NCI-H146 treated with DMSO at 0.1 percent for 48 hours (cell line): Measurements from ENCODE around the gene RPGRIP1.
A peak's percentile ranks its signal among the peaks of the same experiment; 100 is the strongest.
"Not testable (repeated sequence)": the region's sequence is repeated elsewhere in the genome, so short reads cannot be mapped to it uniquely, and the experiment has no call there.

Source experiments
- DNase-seq: peaks from one replicate; lab custom pipeline; 2025; ENCODE audit not compliant: unreplicated experiment; lab: John Stamatoyannopoulos, UW

RPGRIP1 gene

DNA sequence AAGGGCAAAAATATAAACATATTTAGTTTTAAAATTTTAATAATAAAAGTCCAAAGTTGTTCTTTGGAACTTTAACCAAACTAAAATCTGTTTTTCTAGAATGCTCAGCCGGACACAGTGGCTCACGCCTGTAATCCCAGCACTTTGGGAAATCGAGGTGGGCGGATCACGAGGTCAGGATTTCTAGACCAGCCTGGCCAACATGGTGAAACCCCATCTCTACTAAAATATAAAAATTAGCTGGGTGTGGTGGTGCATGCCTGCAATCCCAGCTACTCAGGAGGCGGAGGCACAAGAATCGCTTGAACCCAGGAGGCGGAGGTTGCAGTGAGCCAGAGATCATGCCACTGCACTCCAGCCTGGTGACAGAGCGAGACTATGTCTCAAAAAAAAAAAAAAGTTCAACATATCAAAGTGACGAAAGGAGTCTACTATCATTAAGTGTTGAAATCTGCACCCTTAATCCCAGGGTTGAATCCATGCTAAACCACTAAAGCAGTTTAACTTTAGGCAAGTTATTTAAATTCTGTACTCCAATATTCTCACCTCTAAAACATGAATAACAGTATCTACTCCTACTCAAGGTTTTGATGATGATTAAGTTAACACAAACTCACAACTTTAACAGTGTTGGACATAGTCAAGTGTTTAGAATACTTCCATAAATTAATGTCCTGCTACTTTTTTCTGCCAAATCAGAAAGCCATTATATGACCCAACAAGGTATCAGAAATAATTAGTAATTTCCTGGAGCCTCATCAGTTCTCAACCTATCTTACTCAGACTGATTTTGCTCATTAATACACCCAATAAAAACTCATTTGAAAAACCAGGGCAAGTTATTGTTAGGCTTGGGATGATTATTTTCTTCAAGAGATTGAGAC lies 21.6 kb upstream of the RPGRIP1 start:
- DNase-seq = no peak

GRCh38 chr14:21258889-21259787 lies 20.7 kb upstream of the RPGRIP1 start:
- no peak for DNase-seq

DNA sequence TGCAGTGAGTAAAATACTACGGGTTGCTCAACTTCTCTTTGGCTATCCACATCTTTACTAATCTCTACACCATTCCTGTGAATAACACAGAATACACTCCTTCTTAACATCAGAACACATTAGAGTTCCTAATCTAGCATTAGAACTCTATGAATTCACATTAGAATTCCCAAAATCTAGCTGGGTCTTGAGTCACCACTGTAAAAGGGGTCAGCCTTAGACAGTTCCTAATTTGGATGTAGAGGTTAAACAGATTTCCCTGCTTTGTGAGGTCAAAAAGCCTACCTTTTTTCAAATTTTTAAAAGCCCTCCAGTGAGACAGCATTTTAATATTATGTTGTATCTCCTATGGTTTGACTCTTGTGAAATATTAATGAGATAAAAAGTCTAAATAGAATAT lies 18.1 kb upstream of the RPGRIP1 start:
- DNase-seq = no peak

- no peak for DNase-seq
Measured at GRCh38 chr14:21262410-21262809, 17.5 kb upstream of the RPGRIP1 start.

DNA sequence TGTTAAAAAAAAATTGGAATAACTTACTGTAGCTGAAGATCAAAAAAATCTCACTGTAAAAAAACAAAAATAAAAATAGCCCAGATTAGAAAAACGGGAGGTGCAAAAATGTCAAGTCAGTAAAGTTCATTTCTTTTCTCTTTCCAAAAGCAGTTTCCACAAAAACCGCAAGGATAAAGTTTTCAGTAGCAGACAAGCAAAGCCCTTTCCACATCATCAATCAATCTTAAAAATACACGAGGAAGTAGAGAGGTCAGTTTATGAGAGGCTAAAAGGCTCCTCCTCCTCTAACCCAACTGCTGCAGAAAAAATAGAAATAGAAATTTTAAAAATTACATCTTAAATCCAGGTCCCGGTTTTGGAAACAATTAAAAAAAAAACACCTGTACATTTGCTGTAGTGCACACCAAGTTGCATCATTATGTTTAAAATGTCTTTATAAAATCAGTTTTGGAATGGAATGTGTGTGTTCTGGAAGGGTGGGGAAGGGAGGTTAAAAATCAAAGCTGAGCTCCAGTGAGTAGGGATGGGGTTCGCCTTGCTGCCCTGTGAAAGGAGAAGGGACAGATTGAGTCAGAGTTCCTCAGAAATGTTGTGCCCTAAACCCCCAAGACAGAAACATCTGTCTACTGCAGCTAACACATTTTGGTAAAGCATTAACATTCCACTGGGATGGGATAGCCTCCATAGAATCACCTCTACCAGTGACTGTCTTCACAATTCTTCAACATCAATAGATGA lies 16.4 kb upstream of the RPGRIP1 start:
- no peak for DNase-seq

GRCh38 chr14:21264025-21264801 lies 15.7 kb upstream of the RPGRIP1 start:
- DNase-seq = no peak

DNA sequence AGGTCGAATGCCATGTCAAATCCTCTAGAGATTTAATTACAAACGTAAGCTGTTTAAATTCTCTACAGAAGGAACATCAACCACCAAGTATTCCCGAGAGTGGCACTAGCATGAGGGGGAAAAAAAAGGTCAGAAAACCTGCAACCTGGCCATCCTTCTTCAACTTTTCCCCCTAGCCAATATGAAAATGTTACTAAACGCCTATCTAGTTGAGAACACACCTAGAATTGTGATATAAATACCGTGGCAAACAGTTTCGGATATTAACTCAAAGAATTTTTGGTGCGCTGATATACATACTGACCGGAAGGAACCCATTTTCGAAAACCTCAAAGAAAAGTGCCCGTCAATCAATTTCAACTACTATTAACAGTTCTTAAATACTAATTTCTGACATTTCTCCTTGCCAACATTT lies 12.4 kb upstream of the RPGRIP1 start:
- DNase-seq = no peak

DNA sequence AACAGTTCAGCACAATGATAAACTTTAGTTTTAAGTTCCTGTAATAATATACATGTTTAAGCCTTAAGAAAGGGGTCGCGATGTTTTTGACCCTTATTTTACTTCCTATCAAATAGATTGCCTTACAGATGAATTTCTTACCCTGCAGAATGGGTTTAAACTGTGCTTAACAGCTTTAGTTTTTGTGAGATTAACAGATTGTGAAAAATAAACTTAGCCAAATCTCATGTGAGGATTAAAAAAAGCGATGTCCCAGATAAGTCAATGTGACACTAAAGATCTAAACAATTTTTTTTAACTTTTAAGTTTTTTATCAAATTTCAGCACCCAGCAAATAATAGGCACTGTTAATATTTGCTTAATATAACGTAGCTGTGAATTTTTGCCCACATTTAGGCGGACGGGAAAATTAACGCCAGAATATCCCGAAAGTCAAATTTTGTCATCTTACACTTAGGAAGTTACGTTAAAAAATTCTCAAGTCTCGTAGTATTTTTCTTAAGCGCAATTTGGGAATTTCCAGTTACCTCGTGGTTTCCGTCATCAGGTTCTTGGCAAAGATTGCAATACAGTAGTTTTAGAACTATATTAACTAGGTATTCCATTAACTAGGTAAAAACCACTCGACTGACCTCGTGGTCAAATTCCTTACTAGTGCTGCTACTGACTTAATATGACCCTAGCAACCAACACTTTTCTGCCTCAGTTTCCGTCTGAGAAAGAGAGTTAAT lies 11.8 kb upstream of the RPGRIP1 start:
- DNase-seq = no peak

DNA sequence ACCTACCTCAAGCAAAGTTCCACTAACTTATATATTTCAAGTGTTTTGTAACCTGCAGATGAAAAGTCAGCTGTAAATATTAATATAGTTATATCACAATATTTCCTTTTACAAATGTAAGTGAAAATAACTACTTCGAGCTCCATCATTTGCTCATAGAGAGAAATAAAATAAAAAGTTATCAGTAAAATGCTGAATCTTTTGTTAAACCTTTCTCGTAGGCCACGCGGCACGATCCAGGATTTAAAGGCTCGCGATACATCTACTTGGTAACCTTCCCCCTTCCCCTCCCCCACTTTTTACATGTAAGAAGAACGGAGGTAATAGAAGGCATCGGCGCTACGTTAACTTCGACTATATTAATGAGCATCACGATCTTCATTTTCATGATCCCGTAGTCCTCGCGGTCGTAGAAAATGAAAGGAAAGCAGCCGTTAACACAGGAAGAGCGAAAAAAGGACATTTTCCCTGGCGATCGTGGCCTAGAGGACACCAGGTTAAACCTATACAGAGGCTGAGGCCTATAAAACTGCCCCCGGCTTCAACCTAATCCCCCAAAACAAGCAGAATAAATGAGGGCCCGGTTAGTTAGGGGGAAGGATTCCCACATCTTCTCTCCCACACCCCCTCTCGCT lies 11.1 kb upstream of the RPGRIP1 start:
- DNase-seq = peak; percentile 32

GRCh38 chr14:21269252-21270046 lies 10.4 kb upstream of the RPGRIP1 start, which contains the start of gene HNRNPC:
HNRNPC (minus strand) TSS chr14:21269442; CDS start chr14:21234193, 35,249 bp downstream.
- DNase-seq = peak; percentile 99

GRCh38 chr14:21272661-21273060 lies 7.2 kb upstream of the RPGRIP1 start:
- DNase-seq = not testable (repeated sequence)

- DNase-seq = no peak
Measured at GRCh38 chr14:21275261-21275858, 4.5 kb upstream of the RPGRIP1 start.

- DNase-seq = no peak
Measured at GRCh38 chr14:21278632-21279031, 1.3 kb upstream of the RPGRIP1 start.

- not testable (repeated sequence) for DNase-seq
Measured at GRCh38 chr14:21281917-21282316, 2.0 kb downstream of the RPGRIP1 start.

DNA sequence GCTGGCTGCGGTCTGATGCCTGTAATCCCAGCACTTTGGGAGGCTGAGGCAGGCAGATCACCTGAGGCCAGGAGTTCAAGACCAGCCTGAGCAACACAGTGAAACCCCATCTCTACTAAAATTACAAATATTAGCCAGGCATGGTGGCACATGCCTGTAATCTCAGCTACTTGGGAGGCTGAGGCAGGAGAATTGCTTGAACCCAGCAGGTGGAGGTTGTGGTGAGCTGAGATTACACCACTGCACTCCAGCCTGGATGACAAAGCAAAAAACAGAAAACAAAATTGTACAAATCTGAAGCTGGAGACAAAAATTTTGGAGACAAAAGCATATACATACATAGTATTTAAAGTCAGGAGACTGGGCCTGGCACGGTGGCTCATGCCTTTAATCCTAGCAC lies 6.6 kb downstream of the RPGRIP1 start:
- DNase-seq = not testable (repeated sequence)

DNA sequence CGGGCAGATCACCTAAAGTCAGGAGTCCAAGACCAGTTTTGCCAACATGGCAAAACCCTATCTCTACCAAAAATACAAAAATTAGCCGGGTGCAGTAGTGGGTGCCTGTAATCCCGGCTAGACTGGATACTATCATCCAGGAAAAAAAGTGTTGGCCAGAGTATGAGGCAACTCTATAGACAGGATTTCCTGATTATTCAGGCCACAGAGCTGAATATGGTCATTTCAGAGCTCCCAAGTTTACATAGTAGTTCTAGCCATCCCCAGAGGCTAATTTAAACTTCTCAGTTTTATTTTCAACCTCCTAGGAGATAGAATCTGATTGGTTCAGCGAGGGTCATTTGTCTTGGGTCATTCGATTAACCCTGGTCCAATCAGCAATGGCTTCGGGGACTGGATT lies 7.3 kb downstream of the RPGRIP1 start:
- no peak for DNase-seq

DNA sequence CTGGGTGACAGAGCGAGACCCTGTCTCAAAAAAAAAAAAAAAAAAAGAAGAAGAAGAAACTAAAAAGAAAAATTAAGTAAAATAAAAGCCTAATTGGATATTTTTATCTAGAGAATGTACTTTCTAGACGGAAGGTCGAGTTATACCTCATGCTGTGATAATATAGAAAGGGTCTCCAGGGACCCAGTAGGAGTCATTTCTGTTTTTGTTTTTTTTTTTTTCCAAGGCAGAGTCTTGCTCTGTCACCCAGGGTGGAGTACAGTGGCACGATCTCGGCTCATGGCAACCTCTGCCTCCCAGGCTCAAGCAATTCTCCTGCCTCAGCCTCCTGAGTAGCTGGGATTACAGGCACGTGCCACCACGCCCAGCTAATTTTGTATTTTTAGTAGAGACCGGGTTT lies 14.1 kb downstream of the RPGRIP1 start:
- not testable (repeated sequence) for DNase-seq

DNA sequence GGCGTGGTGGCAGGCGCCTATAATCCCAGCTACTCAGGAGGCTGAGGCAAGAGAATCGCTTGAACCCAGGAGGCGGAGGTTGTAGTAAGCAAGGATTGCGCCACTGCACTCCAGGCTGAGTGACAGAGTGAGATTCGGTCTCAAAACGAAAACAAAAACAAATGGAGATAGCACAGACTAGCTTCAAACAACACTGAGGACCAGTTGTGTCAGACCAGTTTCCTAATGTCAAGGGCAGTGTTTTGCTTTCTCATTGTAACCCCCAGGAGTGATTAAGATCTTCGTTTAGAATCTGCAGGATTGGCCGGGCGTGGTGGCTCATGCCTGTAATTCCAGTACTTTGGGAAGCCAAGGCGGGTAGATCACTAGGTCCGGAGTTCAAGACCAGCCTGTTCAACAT lies 18.5 kb downstream of the RPGRIP1 start:
- DNase-seq = no peak
